Endothelial cell (in vitro differentiated cells): ENCODE measurements around the gene HSPD1. TPM values are rescaled to one million over a fixed set of nuclear protein-coding genes. Genes with fewer than 3 reads are reported as not detected.
A peak's percentile ranks its signal among the peaks of the same experiment; 100 is the strongest.

Experiments used
- DNase-seq: peaks from one replicate; pipeline ENCODE4 v3.0.0; 2021; ENCODE audit warnings: low spot score
- H3K27ac Mint-ChIP-seq: one replicate; pipeline ENCODE4 v1.8.0; 2021; ENCODE audit warnings: mixed read lengths, inconsistent platforms; ENCODE audit not compliant: unreplicated experiment
- H3K27me3 Mint-ChIP-seq: one replicate; pipeline ENCODE4 v1.8.0; 2021; ENCODE audit warnings: mild to moderate bottlenecking, moderate library complexity, mixed read lengths, inconsistent platforms; ENCODE audit not compliant: unreplicated experiment
- H3K36me3 Mint-ChIP-seq: one replicate; pipeline ENCODE4 v1.8.0; 2021; ENCODE audit warnings: mild to moderate bottlenecking, low read depth, mixed read lengths, inconsistent platforms; ENCODE audit not compliant: unreplicated experiment
- H3K4me1 Mint-ChIP-seq: one replicate; pipeline ENCODE4 v1.8.0; 2021; ENCODE audit warnings: mild to moderate bottlenecking, mixed read lengths, inconsistent platforms; ENCODE audit not compliant: unreplicated experiment
- H3K4me3 Mint-ChIP-seq: one replicate; pipeline ENCODE4 v1.8.0; 2021; ENCODE audit warnings: mild to moderate bottlenecking, mixed read lengths, inconsistent platforms; ENCODE audit not compliant: unreplicated experiment
- H3K9me3 Mint-ChIP-seq: one replicate; pipeline ENCODE4 v1.8.0; 2021; ENCODE audit warnings: mixed read lengths, inconsistent platforms; ENCODE audit not compliant: unreplicated experiment
- CTCF ChIP-seq: fragments of 200-600 bp; sonication (generic); IDR thresholded peaks from one replicate; pipeline ENCODE4 v1.5.0; 2021; ENCODE audit warnings: antibody characterized with exemption; ENCODE audit not compliant: unreplicated experiment
- total RNA-seq: library from RNA; stranded (reverse); fragmentation: NEBNext Ultra II Directional; extraction: Animal tissue kit (Norgen Biotek cat#: 25700); gene quantifications from one replicate; pipeline ENCODE4 v1.2.1, GENCODE V29; 2021; ENCODE audit not compliant: unreplicated experiment

HSPD1 gene
- total RNA-seq, 1 donor from 2014 or later = 212 TPM

GRCh38 chr2:197515315-197515738 is 15.7 kb upstream of the HSPD1 start:
- H3K4me1 Mint-ChIP-seq = peaks cover 16% of the 10 kb centered on the region
- H3K27ac Mint-ChIP-seq = peak overlapping the region; percentile 91
- peak overlapping the region; percentile 100 for H3K4me3 Mint-ChIP-seq
- DNase-seq = no peak
- no peaks in the 10 kb centered on the region for H3K9me3 Mint-ChIP-seq
- peaks cover 7% of the 10 kb centered on the region for H3K27me3 Mint-ChIP-seq
- peaks cover 5% of the 10 kb centered on the region for H3K36me3 Mint-ChIP-seq
- TF ChIP-seq CTCF = no peak

GRCh38 chr2:197514754-197515153 is 15.1 kb upstream of the HSPD1 start:
- Mint-ChIP-seq H3K4me3 (peak overlapping the region; percentile 100), H3K4me1 (peaks cover 16% of the 10 kb centered on the region), H3K27ac (peak overlapping the region; percentile 91), H3K27me3 (peaks cover 7% of the 10 kb centered on the region), H3K9me3 (no peaks in the 10 kb centered on the region), H3K36me3 (peaks cover 4% of the 10 kb centered on the region)
- TF ChIP-seq CTCF = no peak
- no peak for DNase-seq

GRCh38 chr2:197513915-197514314 is 14.3 kb upstream of the HSPD1 start:
- no peak for DNase-seq
- Mint-ChIP-seq H3K4me3 (no peak overlapping the region), H3K27me3 (peaks cover 7% of the 10 kb centered on the region), H3K27ac (no peak overlapping the region), H3K36me3 (peaks cover 4% of the 10 kb centered on the region), H3K9me3 (no peaks in the 10 kb centered on the region), H3K4me1 (peaks cover 16% of the 10 kb centered on the region)
- TF ChIP-seq CTCF = no peak

GRCh38 chr2:197506658-197507057 is 7.0 kb upstream of the HSPD1 start:
- TF ChIP-seq CTCF = no peak
- Mint-ChIP-seq H3K27ac (no peak overlapping the region), H3K4me3 (no peak overlapping the region), H3K36me3 (peaks cover 5% of the 10 kb centered on the region), H3K9me3 (no peaks in the 10 kb centered on the region), H3K4me1 (peaks cover 10% of the 10 kb centered on the region), H3K27me3 (no peaks in the 10 kb centered on the region)
- DNase-seq = no peak

GRCh38 chr2:197504512-197504911 is 4.9 kb upstream of the HSPD1 start:
- Mint-ChIP-seq H3K4me3 (no peak overlapping the region), H3K27me3 (no peaks in the 10 kb centered on the region), H3K4me1 (peaks cover 17% of the 10 kb centered on the region), H3K36me3 (peaks cover 5% of the 10 kb centered on the region), H3K9me3 (no peaks in the 10 kb centered on the region), H3K27ac (no peak overlapping the region)
- TF ChIP-seq CTCF = no peak
- DNase-seq = no peak
